SIG-M5 treated with dmso at 0.1 percent for 504 hours (cell line): ENCODE results near the gene PAF1.
A peak's percentile ranks its signal among the peaks of the same experiment; 100 is the strongest.

Source experiments
- DNase-seq: peaks from one replicate; lab custom pipeline; 2025; ENCODE audit not compliant: unreplicated experiment; lab: John Stamatoyannopoulos, UW

PAF1 gene

DNA sequence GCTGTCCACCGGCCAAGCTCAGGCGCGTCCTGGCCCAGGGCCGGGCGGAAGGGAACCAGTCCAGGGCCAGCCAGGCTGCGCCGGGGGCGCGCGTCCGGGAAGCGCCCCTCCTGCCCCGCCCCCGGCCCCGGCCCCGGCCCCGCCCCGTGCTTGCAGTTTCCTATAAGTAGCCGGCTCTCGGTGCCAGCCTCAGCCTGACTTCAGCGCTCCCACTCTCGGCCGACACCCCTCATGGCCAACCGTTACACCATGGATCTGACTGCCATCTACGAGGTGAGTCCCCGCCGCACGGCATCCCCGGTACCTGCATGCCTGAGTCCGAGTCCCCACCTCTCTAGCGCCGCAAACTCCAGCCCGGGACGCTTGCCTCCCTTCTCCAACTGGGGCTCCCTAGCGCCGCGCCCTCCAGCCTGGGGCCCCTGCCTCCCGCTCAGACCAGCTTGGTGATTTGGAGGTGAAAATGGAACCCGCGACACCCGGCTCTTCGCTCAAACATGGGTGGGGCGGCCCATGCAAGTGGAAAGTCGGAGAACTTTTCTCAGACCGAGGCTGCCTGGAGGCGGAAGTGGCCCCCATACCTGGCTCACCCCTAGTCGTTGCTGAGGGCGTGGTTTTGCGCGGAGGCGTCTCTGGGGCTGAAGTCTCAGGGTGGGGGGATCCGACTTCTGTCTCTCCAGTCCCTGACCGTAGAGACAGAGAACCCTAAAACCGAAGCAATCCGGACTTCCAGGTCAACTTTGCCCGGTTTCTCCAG is 15.9 kb upstream of the PAF1 start, which contains the start of gene ZFP36:
TSS of gene ZFP36 (plus strand) at position 192 of the 754 bp plus-strand sequence. CDS start at position 250, 58 bp downstream.
- DNase-seq: peak; percentile 72

- DNase-seq: peak; percentile 67
Observed at GRCh38 chr19:39405958-39406655, 15.2 kb upstream of the PAF1 start.

DNA sequence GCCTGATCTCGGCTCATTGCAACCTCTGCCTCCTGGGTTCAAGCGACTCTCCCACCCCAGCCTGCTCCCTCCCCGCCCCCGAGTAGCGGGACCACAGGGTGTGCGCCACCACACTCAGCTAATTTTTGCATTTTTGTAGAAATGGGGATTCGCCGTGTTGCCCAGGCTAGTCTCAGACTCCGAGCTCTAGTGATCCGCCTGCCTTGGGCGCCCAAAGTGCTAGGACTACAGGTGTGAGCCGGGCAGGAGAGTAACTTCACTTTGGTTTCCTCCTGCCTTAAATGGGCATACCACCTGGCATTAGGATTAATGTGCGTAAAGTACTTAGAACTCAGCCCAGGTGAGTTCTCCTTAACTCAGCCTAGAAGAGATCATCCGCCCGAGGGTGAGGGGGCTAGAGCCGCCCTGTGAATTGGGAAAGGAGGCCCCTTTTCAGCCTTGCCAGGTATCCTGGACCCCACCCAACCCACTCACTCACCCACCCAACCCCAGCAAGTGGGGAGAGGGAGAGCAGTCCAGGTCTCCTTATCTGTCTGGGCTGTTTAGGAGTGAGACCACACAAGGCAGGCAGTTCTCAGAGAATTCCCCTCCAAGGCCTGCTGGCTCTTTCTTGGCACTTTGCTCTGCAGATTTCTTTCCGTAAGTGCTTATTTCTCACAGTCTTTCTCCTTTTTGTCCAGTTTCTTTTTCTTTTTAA is 14.5 kb upstream of the PAF1 start:
- DNase-seq: no peak

DNA sequence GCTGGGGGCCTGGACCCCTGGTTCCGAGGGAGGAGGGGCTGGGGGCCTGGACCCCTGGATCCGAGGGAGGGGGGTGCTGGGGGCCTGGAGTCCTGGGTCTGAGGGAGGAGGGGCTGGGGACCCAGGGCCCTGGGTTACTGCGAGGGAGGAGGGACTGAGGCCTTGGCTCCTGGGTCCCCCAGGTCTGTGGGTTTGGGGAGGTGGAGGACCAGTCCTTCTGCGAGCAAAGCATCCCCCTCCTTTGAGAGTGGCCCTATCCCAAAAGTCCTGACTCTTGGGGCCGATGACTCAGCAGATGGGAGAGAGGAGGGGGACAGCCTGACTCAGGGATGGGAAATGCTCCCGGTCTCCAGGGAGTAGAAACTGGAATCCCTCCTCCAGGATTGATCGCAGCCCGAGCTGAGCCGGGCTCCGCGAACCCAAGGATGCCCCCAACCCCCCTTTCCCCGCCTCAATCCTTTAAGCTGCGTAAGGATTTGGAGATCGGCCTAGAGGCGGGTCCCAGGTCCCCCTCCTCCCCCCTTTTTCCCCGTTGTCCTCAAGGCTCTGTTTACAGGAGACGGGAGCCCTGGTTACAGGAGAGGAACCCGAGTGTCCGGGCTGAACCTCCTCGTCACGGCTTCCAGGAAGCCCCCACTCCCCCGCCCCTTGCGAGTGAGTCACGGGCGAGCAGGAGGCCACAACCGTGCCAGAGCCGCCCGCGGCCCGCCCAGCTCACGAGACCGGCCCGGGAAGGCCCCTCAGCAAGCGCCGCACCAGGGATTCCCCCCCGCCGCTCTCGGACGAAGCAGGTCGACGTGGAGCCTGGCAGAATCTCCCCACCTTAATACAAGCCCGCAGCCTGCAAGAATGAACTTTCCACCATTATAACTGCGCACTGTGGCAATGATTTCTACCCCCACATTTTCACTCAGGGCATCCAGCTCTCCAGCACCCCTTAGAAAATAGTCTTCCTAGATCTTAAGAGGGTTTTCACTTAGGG is 12.7 kb upstream of the PAF1 start:
- DNase-seq: peak; percentile 92

- DNase-seq: peak; percentile 92
Observed at GRCh38 chr19:39402346-39403300, 11.7 kb upstream of the PAF1 start.

DNA sequence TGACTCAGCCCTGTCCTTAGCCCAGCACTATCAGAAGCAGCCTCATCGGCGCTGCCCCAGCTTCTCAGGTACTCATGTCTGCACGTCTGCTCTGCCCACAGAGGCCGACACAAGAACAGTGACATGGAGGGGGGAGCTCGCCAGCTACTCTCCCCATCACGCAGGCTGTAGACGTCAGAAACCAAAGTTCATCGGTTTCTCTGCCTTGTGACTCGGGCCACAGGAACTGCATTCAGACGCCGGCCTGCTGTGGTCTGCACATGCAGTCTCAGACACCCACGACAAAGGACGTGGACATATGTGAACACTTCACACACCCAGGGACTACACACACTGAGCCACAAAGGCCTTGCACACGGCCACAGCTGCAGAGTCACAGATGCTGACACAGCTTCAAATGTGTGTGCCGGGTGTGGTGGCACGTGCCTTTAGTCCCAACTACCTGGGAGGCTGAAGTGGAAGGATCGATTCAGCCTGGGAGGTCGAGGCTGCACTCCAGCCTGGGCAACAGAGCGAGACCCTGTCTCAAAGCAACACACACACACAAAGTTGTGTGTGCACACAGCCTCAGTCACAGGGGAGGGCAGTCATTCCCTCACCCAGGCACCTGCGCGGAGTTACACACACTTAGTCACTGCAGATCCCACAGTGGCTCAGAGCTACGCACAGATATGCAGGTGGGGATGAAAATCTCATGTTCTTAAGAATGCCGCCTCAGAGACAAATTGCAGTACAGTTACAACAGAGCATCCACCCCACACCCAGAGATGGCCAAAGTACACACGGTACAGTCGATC is 10.8 kb upstream of the PAF1 start:
- no peak for DNase-seq

DNA sequence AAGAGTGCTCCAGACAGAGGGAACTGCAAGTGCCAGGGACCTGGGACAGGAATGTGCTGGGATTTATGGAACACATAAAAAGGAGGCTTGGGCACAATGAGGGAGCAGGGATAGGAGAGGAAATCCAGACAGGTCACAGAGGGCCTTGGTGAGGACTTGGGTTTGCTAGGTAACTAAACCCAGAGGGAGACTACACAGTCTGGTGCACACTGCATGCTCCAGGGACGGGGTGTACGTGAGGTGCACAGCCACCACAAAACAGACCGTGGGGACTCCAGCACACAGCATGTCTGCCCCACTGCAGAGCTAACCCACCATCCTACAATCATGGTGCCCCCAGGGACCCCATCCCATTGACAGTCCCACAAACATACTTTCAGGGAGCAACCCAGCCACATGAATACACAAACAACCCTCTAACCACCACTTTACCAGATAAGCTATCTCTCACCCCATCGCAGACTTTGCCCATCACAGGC is 10.2 kb upstream of the PAF1 start:
- DNase-seq: no peak

- DNase-seq: no peak
Observed at GRCh38 chr19:39400061-39400460, 9.2 kb upstream of the PAF1 start.

DNA sequence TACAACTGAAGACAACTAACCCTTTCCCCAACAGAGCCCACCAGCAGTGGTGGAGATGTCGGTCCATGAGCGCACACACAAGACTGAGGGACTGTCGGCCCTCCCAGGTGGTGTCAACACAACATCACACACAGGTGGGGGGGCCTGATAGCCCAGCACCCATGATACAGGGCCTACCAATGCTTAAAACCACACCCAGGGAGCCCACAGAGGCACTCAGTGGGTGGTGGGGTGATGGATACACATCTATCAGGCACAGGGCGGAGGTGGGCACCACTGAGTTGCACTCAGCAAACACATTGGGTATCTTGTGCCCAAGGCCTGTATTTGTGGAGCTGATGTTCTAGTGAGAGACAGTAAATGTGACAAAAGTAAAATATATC is 8.8 kb upstream of the PAF1 start:
- DNase-seq: no peak

GRCh38 chr19:39398297-39398864 is 7.5 kb upstream of the PAF1 start:
- peak; percentile 97 for DNase-seq

DNA sequence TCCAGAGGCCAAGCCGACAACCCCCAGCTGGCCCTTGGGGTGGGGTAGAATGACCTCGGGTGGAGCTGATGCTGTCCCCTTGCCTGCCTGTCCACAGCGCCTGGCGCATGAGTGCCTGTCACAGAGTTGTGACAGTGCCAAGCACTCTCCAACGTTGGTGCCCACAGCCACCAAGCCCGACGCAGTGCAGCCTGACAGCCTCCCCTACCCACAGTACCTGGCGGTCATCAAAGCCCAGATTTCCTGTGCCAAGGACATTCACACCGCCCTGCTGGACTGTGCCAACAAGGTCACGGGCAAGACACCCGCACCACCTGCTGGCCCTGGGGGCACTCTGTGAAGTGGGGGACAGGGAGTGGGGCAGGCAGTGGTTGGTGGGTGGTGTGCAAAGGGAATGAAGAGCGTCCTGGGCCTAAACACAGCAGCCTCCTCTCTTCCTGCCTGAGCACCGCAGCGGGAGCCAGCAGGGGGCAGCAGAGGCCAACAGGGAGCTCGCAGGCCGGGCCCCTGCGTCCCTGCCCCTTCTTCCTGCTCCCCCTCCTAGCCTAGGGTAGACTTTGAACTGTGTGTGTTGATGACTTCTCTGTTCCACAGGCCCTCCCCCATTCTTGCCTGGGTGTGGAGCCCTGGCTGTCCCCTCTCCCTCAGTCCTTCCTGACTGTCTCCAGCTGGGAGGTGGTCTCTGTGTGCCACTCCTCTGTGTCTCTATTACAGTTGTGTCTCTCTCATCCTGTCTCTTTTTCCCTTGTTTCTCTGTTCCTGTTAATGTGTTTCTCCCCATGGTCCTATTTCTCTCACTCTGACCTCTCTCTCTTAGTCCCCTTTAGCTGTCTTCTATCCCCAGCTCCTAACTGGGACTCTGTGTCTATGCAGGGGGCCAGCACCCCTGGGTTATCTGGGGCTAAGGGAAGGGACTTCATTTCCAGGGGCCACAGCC is 6.7 kb upstream of the PAF1 start:
- DNase-seq: peak; percentile 91

DNA sequence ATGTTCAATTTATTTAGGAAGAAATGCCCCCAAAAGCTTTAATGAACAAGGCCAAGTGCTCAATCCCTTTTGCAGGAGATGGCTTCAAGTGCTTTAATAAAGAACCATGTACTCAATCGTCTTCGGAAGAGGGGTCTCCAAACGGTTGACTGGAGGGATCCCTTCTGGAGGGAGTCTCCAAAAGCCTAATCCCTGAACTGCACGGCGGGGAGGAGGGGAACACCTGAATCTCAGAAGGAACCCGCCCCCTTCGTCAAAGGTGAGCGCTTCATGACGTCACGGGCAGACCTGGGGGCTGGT is 505 bp downstream of the PAF1 start:
- DNase-seq: no peak

GRCh38 chr19:39389631-39390414 is 1.1 kb downstream of the PAF1 start:
- no peak for DNase-seq

DNA sequence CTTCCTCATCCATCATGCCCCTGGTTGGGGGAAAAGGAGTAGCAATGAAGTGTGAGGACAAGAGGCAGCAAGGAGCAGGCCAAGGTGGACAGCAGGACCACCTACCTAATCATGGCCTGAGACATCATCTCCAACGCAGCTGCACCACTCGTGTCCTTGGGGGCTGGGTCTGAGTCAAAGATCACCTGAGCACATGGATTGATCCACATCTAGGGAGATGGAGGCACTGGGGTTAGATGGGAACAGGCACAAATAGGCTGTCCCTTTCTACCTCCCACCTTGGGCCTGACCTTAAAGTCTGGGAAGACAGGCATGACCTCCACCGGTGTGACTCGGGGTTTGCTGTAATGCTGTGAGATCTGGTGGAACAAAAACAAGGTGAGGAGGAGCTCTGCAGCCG is 2.2 kb downstream of the PAF1 start:
- DNase-seq: no peak

DNA sequence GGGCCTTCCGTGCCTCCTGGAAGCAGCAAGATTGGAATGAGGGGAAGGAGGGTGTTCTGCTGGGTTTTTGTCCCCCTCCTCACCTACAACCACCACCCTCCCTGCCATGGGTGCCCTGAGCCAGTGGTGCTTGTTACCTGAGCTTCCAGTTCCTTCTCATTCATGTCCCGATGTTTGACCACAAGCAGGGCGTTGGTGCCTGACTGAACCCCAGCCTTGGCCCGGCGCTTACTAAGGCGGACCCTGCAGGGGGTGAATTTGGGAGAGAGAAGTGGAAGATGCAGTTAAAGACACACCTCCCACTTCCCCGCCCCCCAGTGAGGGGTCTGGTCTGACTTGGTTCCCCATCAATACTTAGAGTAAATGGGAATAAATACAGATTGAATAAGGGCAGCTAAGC is 4.3 kb downstream of the PAF1 start:
- no peak for DNase-seq

- DNase-seq: no peak
Observed at GRCh38 chr19:39385629-39386411, 5.1 kb downstream of the PAF1 start.
